HG02884 (cell line): ENCODE measurements around the gene NDST3.

Experiments
- ATAC-seq: cut with Tn5 transposase; IDR thresholded peaks from one replicate; pipeline ENCODE4 v1.9.1; 2021; ENCODE audit warnings: mild to moderate bottlenecking, moderate library complexity; ENCODE audit not compliant: unreplicated experiment

NDST3 gene

DNA sequence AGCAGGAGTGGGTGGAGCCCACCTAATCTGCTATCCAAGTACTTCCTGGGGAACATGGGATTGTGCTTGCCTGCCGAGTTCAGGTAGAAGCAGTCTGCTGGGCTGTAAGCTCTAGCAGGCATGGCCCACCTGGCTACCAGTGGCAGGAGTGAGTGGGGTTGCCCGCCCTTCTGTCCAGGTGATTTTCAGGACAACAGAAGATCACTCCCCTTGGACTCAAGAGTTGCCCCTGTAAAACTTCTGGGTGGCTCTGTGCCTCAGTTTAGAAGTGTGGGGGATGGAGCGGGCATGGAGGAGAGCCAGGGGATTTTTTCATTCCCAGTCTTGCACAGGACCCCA lies 43.5 kb downstream of the NDST3 start:
- ATAC-seq, result no peak

- no peak for ATAC-seq
These were observed 47.1 kb downstream of the NDST3 start for GRCh38 chr4:118081434-118081833.

GRCh38 chr4:118082182-118082581 lies 47.9 kb downstream of the NDST3 start:
- ATAC-seq, result no peak

GRCh38 chr4:118085700-118086099 lies 51.4 kb downstream of the NDST3 start:
- ATAC-seq, result no peak

DNA sequence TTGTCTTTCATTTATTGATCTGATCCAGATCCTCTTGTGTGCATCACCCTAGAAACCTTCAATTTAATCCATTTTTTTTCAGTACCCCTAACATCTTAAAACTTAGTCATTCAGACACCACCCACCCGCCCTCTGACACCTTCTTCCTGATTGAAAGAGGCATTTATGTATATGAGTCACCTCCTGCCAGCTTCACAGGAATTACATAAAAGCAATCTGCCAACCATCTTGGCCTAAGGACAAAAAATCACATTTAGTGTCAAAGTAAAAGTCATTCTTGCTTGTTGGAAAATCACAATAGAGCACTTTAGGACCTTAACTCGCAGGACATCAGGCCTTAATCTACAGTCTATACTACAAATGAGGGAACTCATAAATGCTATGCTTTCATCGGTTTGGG lies 52.1 kb downstream of the NDST3 start:
- no peak for ATAC-seq

GRCh38 chr4:118087366-118087765 lies 53.1 kb downstream of the NDST3 start:
- no peak for ATAC-seq

DNA sequence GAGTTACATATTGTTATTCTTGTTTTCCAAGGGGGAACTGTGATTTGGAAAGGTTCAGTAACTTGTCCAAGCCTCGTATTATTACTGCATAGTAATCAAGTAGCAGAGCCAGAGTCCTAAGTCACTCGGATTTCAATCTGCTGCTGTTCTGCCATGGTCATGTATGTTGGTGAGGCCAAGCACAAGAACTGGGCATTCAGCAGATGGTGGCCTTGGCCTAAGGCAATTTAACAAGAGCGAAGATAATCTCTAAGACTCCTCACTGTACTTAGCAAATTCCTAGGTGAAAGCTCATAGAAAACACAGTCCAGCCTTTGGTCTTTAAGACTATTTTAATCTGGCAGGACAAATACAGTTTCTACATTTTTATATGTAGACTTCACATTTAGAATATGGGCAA lies 64.8 kb downstream of the NDST3 start:
- ATAC-seq, result no peak

DNA sequence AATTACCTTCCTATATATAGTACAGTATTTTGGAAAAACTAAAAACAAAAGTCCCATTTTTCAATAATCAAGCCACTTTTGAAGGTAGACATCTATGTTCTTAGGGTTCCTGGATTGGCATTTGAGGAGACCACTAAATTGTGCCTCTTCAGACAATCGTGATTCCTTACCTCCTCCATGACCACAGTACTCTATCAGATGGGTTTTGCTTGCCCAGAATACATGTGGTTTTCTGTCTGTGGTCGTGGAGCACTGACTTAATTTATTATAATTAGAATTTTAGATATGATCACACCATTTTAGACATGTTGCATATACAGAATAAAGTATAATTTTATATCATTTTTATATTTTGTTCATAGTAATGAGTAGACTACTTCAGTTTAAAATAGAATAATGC lies 67.9 kb downstream of the NDST3 start:
- no peak for ATAC-seq

DNA sequence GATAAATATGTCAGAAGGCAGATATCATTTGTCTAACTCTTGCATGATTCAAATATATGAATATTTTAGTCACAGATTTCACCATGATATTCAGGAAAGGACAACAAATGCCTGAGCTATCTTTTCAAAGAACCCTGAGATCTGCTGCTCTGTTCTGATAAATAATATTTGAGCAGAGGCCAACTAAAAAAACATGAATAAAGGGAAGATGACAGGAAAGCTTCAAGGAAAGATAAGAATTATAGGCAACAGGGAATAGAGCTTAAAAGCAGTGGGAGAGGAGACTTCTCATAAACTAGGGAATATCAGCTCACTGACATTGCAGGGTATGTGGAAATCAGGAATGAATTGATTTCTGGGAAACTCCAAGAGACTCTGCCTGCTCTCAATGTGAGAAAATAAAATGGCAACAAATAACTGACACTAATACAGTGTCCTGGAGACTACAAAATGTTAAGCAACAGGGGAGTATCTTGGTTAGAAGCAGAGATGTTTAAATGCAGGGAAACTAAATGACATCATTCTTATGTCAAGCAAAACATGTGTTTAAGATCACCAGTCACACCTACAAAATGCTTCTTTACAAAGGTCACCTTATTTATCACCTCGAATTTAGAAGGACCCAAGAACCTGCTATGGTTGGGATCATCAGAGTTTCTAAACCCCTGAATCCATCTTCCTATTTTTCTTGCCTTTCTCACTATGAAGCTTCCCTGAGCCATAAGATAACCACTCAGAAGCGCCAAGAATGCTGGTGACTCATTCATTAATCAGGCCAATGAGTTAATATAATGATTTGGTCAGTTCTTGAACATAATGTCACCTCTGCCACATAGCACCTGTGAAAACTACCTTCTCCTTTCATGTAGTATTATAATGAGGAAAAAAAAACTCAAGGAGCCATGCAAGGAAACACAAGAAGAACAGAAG lies 78.1 kb downstream of the NDST3 start:
- ATAC-seq, result no peak

DNA sequence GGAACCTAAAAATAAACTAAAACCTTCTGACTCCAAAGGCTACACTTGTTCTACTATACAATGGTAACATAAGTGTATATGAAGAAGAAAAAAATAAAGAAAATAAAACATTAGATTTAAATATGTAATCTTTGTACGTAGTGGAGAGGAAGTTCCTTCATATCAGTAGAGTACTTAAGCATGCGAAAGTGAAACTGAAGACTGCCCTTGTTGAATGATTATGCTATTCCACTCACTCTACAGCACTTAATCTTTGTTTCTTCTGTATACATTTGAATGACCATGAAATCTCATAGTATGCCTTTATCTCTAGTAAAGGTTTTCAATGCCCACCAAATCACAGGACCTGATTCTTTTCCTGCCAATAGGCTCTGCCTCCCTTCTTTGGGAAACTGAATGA lies 78.9 kb downstream of the NDST3 start:
- ATAC-seq, result peak; percentile 74

GRCh38 chr4:118114720-118115119 lies 80.4 kb downstream of the NDST3 start:
- ATAC-seq, result no peak

GRCh38 chr4:118120120-118120760 lies 86.0 kb downstream of the NDST3 start:
- no peak for ATAC-seq

GRCh38 chr4:118124997-118125396 lies 90.7 kb downstream of the NDST3 start:
- ATAC-seq, result no peak

GRCh38 chr4:118139241-118139640 lies 105.0 kb downstream of the NDST3 start:
- ATAC-seq, result no peak

DNA sequence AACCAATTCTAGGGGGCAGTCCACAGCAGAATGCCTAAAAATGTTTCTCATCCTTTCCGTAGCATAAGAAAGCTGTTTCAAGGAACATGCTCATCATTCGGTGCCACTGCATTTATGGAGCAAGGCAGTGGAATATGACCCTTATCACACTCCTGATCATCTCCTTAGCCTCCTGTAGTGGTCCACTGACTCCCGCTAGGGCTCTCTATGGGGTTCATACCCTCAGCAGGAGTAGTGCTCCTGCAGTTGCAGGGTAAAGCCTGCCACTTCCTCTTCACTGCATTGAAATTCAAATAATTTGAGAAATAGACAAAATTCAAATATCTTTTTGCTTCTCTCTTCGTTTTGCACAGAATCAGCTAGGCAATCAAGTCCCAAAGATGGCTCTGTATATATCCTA lies 107.0 kb downstream of the NDST3 start:
- no peak for ATAC-seq

GRCh38 chr4:118154649-118155048 lies 120.4 kb downstream of the NDST3 start:
- no peak for ATAC-seq

GRCh38 chr4:118155516-118155915 lies 121.2 kb downstream of the NDST3 start:
- ATAC-seq, result no peak

- no peak for ATAC-seq
These were observed 124.6 kb downstream of the NDST3 start for GRCh38 chr4:118158763-118159375.

- no peak for ATAC-seq
These were observed 133.0 kb downstream of the NDST3 start for GRCh38 chr4:118167306-118167705.

DNA sequence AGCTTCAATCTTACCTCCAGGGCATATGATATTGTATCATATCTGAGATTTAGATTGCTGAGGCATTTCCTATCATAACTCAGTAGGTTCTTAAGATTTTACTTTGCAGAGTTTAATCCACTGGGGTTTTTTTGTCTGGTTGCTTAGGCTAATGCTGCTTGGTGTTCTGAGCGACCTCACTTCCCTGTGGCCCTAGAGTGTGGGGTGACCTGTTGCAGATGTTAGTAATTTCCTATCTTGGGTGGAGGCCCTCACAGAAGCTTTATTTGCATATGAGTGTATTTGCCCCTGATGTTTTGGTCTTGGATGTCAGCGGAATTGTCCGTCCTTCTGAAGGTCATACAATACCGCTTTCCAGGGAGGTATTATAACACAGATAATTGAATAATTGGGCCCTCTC lies 137.1 kb downstream of the NDST3 start:
- ATAC-seq, result no peak

DNA sequence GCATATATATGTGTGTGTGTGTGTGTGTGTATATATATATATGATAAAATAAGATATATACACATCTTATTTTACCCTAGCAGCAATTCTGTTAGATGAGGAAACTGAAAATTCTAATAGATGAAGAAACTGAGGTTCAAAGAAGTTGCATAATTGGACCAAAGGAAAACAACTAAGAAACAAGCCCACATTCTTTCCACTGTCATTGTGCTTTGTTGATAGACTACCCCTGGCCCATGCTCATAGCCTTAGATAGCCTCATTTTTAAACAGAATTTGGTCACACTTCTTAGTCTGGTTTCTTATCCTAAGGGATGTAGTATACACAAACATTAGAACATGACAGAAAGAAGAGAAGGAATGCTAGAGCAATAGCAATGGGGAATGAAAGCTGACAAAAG lies 138.8 kb downstream of the NDST3 start:
- no peak for ATAC-seq
